ENCODE data around the gene GALNT14.

- TF ChIP-seq GATA2 (IDR thresholded peaks at IDR 0.05; ENCODE audit: low read depth, low read length) (no peak), GATA3 (IDR thresholded peaks at IDR 0.05; ENCODE audit: low read depth, low read length) (no peak)
Measured at GRCh38 chr2:30860726-30861125, 277.5 kb downstream of the GALNT14 start.
